MM.1S (cell line): ENCODE results near the gene SLC4A11.

Experiments used
- DNase-seq: peaks from one replicate; pipeline ENCODE4 v3.0.0-alpha.2; 2015
- H2AFZ ChIP-seq: fragments of 300-600 bp; sonication (generic); 2 replicates; pipeline ENCODE4 v1.6.0; 2016; ENCODE audit warnings: antibody characterized with exemption, low read length
- H3F3A ChIP-seq: fragments of 300-600 bp; sonication (generic); 2 replicates; pipeline ENCODE4 v1.6.1; 2016; ENCODE audit warnings: mild to moderate bottlenecking, antibody characterized with exemption, low read length, moderate library complexity, mixed read lengths; ENCODE audit not compliant: insufficient read depth
- H3K27ac ChIP-seq: fragments of 300-600 bp; sonication (generic); 2 replicates; pipeline ENCODE4 v1.5.1; 2016; ENCODE audit warnings: mild to moderate bottlenecking, low read length
- H3K27me3 ChIP-seq: fragments of 300-600 bp; sonication (generic); replicated peaks from 2 replicates; pipeline ENCODE4 v1.6.0; 2016; ENCODE audit warnings: low read length; ENCODE audit not compliant: insufficient read depth
- H3K36me3 ChIP-seq: fragments of 300-600 bp; sonication (generic); replicated peaks from 2 replicates; pipeline ENCODE4 v1.6.1; 2016; ENCODE audit warnings: mild to moderate bottlenecking, low read length, mixed read lengths; ENCODE audit not compliant: insufficient read depth
- H3K4me1 ChIP-seq: fragments of 300-600 bp; sonication (generic); 2 replicates; pipeline ENCODE4 v1.6.1; 2016; ENCODE audit warnings: low read length, mixed read lengths
- H3K4me2 ChIP-seq: fragments of 300-600 bp; sonication (generic); 2 replicates; pipeline ENCODE4 v1.6.0; 2016; ENCODE audit warnings: low read depth, low read length
- H3K4me3 ChIP-seq: fragments of 300-600 bp; sonication (generic); 2 replicates; pipeline ENCODE4 v1.5.1; 2016; ENCODE audit warnings: low read length, mixed read lengths
- H3K79me2 ChIP-seq: fragments of 300-600 bp; sonication (generic); 2 replicates; pipeline ENCODE4 v1.6.1; 2016; ENCODE audit warnings: mixed run types, low read length, mixed read lengths
- H3K9ac ChIP-seq: fragments of 300-600 bp; sonication (generic); 2 replicates; pipeline ENCODE4 v1.6.1; 2016; ENCODE audit warnings: low read length, mixed read lengths
- H3K9me2 ChIP-seq: fragments of 300-600 bp; sonication (generic); replicated peaks from 2 replicates; pipeline ENCODE4 v1.6.1; 2016; ENCODE audit warnings: mild to moderate bottlenecking, low read length, mixed read lengths; ENCODE audit not compliant: insufficient read depth
- H3K9me3 ChIP-seq: fragments of 300-600 bp; sonication (generic); replicated peaks from 2 replicates; pipeline ENCODE4 v1.6.1; 2016; ENCODE audit warnings: mild to moderate bottlenecking, low read length, mixed read lengths; ENCODE audit not compliant: insufficient read depth
- H4K20me1 ChIP-seq: fragments of 300-600 bp; sonication (generic); 2 replicates; pipeline ENCODE4 v1.6.1; 2016; ENCODE audit warnings: mild to moderate bottlenecking, low read length, moderate library complexity, mixed read lengths; ENCODE audit not compliant: insufficient read depth
- EZH2 ChIP-seq: fragments of 300-600 bp; sonication (generic); optimal IDR thresholded peaks from 2 replicates; pipeline ENCODE3; 2017; ENCODE audit warnings: low read depth, mild to moderate bottlenecking, antibody characterized with exemption, low read length, mixed read lengths
- EZH2phosphoT487 ChIP-seq: fragments of 300-600 bp; sonication (generic); IDR thresholded peaks from 2 replicates; pipeline ENCODE4 v1.6.1; 2018; ENCODE audit warnings: antibody characterized with exemption, low read length
- TF ChIP-seq, protein P1 (sequence below): fragments of 300-600 bp; sonication (generic); IDR thresholded peaks from 2 replicates; pipeline ENCODE4 v1.5.1; 2016; ENCODE audit warnings: antibody characterized with exemption, low read length, mixed read lengths

The SLC4A11 gene

DNA sequence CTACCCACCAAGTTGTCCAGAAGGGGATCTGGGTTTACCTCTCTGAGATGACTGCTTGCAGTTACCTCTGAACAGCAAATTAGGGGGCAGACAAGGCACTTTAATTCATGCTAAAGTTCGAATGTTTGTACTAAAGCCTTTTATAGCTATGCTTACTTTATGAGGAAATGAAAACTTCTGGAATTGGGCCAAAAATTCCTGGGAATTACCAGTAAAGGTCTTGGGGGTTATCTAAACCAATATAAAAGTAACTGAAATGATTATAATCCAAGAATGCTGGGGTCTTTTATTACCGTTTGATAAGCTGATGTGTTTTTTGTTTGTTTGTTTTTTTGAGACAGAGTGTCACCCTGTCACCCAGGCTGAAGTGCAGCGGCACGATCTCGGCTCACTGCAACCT lies 57.7 kb downstream of the SLC4A11 start:
- no peaks in the 10 kb centered on the region for H3K9me2 ChIP-seq
- H3K36me3 ChIP-seq = no peaks in the 10 kb centered on the region
- no peaks in the 10 kb centered on the region for H3K79me2 ChIP-seq
- no peak overlapping the region for H2AFZ ChIP-seq
- no peak overlapping the region for H3K4me3 ChIP-seq
- H3K4me2 ChIP-seq = no peak overlapping the region
- TF ChIP-seq, protein P1, sequence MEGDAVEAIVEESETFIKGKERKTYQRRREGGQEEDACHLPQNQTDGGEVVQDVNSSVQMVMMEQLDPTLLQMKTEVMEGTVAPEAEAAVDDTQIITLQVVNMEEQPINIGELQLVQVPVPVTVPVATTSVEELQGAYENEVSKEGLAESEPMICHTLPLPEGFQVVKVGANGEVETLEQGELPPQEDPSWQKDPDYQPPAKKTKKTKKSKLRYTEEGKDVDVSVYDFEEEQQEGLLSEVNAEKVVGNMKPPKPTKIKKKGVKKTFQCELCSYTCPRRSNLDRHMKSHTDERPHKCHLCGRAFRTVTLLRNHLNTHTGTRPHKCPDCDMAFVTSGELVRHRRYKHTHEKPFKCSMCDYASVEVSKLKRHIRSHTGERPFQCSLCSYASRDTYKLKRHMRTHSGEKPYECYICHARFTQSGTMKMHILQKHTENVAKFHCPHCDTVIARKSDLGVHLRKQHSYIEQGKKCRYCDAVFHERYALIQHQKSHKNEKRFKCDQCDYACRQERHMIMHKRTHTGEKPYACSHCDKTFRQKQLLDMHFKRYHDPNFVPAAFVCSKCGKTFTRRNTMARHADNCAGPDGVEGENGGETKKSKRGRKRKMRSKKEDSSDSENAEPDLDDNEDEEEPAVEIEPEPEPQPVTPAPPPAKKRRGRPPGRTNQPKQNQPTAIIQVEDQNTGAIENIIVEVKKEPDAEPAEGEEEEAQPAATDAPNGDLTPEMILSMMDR = no peak
- TF ChIP-seq EZH2 = no peak
- no peak for TF ChIP-seq EZH2phosphoT487
- no peak for DNase-seq
- no peaks in the 10 kb centered on the region for H3K4me1 ChIP-seq
- H3K27ac ChIP-seq = no peak overlapping the region
- no peaks in the 10 kb centered on the region for H3K27me3 ChIP-seq
- no peaks in the 10 kb centered on the region for H4K20me1 ChIP-seq
- no peaks in the 10 kb centered on the region for H3K9me3 ChIP-seq
- H3K9ac ChIP-seq = no peak overlapping the region
- H3F3A ChIP-seq = no peaks in the 10 kb centered on the region

- no peak overlapping the region for H3K9ac ChIP-seq
- H3F3A ChIP-seq = peaks cover 2% of the 10 kb centered on the region; the same call in 1 of the 2 replicates
- no peaks in the 10 kb centered on the region for H3K4me1 ChIP-seq
Measured at GRCh38 chr20:3180319-3180718, 58.7 kb downstream of the SLC4A11 start.

DNA sequence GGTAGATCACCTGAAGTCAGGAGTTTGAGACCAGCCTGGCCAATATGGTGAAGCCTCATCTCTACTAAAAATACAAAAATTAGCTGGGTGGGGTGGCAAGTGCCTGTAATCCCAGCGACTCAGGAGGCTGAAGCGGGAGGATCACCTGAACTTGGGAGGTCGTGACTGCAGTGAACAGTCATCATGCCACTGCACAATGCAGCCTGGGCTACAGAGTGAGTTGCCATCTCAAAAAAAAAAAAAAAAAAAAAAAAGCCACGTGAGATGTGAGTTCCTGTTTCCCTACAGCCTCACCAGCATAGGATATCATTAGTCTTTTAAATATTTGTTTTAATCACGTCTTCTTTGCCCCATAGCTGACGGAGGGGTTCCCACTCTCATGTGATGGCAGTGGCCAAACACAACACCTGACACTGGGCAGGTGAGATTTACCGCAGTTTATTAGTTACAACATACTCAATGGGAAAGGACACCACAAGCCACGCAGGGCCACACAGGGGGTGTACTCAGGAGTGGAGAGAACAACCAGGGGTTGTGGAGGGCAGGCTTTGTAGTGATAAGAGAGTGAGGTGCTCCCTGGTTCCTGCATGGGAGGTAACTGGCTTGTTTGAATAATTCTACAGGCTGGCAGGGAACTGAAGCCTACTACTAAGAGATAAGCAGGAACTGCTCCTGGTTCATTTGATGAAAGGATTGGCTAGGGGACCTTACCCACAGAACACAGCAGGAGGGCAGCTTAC lies 61.1 kb downstream of the SLC4A11 start:
- Histone ChIP-seq H3K4me2 (no peak overlapping the region), H3K79me2 (no peaks in the 10 kb centered on the region), H3K9me2 (no peaks in the 10 kb centered on the region), H3F3A (peaks cover 5% of the 10 kb centered on the region; the same call in 1 of the 2 replicates), H3K27ac (no peak overlapping the region), H4K20me1 (no peaks in the 10 kb centered on the region), H3K36me3 (no peaks in the 10 kb centered on the region), H3K4me3 (no peak overlapping the region), H3K9ac (no peak overlapping the region), H3K4me1 (no peaks in the 10 kb centered on the region), H3K9me3 (no peaks in the 10 kb centered on the region), H3K27me3 (peaks cover 17% of the 10 kb centered on the region), H2AFZ (no peak overlapping the region)
- TF ChIP-seq EZH2phosphoT487 (no peak), EZH2 (no peak)
- TF ChIP-seq, protein P1 = no peak
- no peak for DNase-seq

More at GRCh38 chr20:3180319-3180718, 58.7 kb downstream of the SLC4A11 start:
- Histone ChIP-seq H3K4me2 (no peak overlapping the region), H3K27ac (no peak overlapping the region), H3K36me3 (no peaks in the 10 kb centered on the region), H3K9me2 (no peaks in the 10 kb centered on the region), H3K79me2 (no peaks in the 10 kb centered on the region), H2AFZ (no peak overlapping the region), H3K9me3 (no peaks in the 10 kb centered on the region), H4K20me1 (no peaks in the 10 kb centered on the region), H3K27me3 (peaks cover 3% of the 10 kb centered on the region; the same call in 1 of the 2 replicates), H3K4me3 (no peak overlapping the region)
- TF ChIP-seq EZH2phosphoT487 (no peak), EZH2 (no peak)
- TF ChIP-seq, protein P1 = no peak
- no peak for DNase-seq
